GM18907 (cell line): ENCODE results near the gene NPBWR2.
"Not testable (repeated sequence)": the region's sequence is repeated elsewhere in the genome, so short reads cannot be mapped to it uniquely, and the experiment has no call there.

Experiments used
- ATAC-seq: cut with Tn5 transposase; IDR thresholded peaks from one replicate; pipeline ENCODE4 v1.9.1; 2021; ENCODE audit warnings: mild to moderate bottlenecking, moderate library complexity; ENCODE audit not compliant: unreplicated experiment

Gene NPBWR2

DNA sequence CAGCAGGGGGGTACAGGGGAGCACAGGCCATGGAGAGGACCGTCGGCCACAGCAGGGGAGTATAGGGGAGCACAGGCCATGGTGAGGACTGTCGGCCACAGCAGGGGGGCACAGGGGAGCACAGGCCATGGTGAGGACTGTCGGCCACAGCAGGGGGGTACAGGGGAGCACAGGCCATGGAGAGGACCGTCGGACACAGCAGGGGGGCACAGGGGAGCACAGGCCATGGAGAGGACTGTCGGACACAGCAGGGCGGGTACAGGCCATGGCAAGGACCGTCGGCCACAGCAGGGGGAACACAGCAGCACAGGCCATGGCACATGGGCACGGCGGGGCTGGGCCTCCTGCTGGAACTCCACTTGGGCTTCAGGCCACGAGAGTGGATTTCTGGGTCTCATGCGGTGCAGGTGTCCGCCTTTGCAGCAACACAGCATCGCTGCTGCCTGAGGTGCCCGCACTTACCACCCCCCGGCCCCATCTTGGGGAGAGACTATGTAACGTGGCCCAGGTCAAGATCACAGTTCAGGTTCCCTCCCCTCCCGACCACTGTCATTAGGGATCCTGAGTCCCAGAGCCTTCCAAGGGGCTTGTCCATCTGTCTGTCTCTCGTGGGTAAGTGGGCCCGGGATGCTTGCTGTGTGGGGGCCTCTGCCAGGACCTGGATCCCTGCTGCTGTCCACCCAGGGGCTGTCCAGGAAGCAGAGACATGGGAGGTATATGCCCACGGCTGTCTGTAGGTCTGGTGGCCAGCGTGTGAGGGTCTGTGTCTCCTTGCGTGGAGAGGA is 2.5 kb downstream of the NPBWR2 start:
- ATAC-seq: no peak

DNA sequence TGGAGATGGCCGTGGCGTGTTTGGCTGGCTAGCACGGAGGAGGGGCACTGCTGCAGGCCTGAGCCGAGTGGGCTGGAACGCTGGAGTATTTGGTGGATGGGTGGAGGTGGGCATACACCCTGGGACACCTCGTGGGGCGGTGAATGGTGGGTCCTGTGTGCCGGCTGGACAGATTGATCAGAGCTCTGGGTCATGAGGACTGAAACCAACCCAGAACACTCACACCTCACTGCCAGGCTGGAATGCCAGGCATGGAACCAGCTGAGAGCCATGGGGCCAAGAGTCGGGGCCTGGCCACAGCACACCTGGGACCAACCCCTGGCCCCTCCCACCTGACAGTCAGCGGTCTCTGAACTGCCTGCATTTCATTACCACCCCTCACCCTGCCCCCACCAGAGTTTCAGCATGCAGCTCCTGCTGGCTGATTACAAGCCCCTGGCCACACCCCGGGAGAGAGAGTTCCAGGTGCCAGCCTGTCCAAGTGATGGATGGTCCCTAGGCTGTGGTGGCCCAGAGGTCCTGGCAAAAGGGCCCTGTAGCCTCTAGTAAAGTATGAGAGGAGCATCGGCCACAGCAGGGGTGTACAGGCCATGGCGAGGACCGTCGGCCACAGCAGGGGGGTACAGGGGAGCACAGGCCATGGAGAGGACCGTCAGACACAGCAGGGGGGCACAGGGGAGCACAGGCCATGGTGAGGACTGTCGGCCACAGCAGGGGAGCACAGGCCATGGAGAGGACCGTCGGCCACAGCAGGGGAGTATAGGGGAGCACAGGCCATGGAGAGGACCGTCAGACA is 3.3 kb downstream of the NPBWR2 start:
- no peak for ATAC-seq

DNA sequence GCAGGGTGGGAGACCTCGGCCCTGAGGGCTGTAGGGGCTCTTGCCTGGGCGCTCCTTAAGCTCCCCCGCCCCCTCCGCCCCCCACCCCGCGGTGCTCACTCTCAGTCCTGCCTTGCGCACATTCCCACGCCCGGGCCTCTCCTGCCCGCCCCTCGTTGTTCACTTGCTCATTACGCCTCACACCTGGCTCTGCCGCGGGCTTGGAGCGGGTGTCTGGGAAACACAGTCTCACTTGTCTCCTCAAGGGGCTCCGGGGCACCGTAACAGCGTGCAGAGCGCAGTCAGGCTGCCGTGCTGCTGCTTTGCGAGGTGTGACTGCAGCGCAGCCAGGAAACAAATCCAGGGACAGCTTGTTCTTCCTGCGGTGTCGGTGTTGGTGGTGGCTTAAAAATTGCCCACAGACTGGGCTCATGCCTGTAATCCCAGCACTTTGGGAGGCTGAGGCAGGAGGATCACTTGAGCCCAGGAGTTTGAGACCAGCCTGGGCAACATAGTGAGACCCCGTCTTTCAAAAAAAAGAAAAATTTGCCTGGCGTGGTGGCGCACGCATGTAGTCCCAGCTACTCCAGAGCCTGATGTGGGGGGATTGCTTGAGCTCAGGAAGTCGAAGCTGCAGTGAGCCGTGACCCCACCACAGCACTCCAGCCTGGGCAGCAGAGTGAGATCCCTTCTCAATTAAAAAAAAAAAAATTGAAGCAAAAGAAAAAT is 4.6 kb downstream of the NPBWR2 start:
- ATAC-seq: no peak

DNA sequence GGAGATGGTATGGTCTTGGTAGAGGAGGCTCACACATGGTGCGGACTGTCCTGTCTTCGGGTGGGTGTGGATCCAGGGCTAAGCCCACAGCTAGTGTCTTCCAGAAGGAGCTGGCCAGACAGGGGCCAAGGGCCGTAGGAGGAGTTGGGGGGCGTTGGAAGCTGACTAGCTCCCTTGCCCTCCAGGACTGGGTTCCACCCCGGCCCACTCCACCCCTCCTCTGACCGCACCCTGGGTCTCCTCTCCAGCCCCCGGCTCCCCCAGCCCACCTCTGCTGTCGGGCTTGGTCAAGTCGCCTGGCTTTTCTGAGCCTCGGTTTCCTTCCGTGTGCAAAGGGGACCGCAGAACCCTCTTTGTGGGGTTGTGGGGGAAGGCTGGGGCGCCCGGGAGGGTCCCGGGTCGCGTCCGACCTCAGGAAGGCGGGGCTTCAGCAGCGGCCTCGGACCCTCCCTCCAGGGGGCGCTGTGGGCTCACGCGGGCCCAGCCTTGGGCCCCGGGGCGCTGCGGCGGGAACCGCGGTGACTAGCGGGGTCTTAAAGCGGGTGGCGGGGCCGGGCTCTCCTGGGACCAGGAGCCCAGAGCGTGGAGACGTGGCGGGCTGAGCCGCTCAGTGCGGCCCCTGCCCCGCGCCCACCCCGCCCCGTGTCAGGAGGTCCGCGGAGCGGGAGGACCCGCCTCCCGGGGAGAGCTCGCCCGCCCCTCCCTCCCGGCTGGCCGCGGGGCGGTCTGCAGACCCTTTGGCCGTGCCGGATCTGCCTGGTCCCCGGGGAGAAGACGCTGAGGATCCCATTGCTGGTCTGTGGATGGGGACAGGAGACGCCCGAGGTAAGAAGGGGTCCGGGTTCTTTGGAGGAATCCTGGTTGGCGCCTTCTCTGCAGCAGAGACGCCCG is 5.4 kb downstream of the NPBWR2 start:
- ATAC-seq: no peak

DNA sequence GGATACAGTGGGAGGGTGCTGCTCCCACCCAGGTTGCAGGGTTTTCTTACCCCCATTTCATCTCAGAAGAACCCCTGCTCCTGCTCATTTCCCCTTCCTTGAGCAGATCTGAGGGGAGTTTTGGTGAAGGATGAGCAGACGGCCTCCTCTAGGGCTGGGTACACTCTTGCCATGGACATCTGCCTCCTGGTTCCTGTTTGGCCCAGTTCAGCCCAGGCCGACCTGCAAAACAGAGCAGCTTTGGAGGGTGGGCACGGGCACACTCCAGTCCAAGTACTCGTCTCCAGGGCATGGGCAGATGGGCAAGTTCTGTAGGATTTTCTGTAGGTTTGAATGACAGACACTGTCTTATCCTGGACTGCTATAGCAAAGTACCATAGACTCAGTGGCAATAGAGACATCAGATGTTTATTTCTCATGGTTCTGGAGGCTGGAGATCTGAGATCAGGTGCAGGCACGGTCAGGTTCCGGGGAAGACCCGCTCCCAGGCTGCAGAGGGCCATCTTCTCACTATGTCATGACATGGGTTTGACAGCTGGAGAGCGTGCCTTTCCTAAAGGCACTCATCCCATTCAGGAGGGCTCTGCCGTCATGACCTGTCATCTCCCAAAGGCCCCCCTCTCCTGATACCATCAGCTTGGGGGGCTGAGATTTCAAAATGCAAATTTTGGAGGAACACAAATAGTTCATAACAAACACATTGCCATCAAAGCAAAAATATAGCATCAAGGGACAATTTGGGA is 6.2 kb downstream of the NPBWR2 start:
- no peak for ATAC-seq

DNA sequence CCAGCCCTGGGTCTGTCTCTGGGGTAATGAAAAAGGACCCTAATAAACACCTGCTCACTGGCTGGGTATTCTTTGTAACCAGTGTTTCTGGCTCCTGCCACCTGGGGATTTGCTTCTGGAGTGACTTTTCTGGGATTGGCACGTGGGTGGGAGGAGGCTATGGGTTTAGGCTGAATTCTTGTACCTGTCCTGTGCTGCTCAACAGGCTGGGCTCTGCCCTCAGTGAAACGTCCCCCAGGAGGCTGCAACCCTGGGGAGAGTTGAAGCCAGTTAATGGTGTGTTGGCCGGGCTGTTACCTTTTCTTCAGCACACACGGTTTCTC is 6.8 kb downstream of the NPBWR2 start:
- ATAC-seq: no peak

DNA sequence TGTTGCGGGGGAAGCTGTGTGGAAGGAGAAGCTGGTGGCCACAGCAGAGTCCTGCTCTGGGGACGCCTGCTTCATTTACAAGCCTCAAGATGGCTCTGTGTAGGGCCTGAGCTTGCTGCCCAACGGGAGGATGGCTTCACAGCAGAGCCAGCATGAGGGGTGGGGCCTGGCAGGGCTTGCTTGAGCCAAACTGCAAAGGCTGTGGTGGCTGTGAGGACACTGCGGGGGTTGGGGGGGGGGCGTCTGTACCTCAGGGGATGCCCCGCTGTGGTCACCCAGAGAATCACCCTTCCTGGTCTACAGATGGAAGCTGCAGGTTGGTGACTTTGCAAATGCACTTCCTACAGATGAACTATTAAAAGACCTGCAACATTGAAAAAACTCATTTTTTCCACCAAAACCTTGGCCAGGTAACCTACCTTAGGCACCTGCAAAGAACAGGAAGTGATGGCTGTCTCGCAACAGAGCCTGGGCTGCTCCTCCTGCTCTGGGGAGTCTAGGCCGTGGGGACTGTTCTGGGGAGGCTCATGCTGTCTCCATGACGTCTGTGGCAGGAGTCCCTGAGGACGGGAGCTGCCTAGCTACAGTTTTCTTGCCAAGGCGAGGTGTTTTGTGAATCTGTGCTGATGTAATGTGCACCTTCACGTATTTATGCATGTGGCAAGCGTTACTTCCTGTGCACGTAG is 7.3 kb downstream of the NPBWR2 start:
- no peak for ATAC-seq

DNA sequence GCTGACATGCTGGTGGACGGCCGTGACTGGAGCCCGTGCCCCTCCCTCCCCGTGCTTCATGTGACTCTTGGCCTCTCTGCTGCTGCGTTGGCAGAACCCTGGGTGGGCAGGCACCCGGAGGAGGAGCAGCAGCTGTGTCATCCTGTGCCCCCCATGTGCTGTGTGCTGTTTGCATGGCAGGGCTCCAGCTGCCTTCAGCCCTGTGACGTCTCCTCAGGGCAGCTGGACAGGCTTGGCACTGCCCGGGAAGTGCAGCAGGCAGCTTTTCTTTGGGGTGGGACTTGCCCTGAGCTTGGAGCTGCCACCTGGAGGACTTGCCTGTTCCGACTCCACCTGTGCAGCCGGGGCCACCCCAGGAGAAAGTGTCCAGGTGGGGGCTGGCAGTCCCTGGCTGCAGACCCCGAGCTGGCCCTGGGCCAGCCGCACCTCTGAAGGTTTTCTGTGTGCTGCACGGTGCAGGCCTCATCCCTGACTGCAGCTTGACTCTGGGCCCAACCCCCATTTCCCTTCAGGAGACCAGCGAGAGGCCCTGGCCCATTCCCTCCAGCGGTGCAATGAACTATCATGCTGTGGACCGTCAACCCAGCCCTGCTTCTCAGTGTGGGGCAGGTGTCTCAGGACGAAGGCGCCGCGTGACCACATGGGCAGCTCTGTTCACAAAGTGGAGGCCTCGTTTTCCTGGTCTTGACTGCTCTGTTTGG is 8.1 kb downstream of the NPBWR2 start:
- no peak for ATAC-seq

DNA sequence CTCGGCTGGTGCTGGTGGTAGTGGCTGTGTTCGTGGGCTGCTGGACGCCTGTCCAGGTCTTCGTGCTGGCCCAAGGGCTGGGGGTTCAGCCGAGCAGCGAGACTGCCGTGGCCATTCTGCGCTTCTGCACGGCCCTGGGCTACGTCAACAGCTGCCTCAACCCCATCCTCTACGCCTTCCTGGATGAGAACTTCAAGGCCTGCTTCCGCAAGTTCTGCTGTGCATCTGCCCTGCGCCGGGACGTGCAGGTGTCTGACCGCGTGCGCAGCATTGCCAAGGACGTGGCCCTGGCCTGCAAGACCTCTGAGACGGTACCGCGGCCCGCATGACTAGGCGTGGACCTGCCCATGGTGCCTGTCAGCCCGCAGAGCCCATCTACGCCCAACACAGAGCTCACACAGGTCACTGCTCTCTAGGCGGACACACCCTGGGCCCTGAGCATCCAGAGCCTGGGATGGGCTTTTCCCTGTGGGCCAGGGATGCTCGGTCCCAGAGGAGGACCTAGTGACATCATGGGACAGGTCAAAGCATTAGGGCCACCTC is 8.8 kb downstream of the NPBWR2 start:
- ATAC-seq: no peak

DNA sequence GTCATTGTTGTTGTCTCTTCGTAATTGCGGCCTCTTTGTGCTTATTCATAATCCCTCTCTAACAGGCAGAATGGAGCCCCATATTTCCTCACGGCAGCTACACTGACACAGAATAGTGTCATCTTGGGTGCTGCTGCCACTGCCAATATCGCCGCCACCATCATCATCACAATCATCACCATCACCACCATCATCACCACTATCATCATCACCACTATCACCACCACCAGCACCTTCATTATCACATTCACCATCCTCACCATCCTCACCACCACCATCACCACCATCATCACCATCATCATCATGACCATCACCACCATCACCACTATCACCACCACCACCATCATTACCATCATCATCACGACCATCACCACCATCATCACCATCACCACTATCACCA is 10.8 kb downstream of the NPBWR2 start:
- ATAC-seq: no peak

DNA sequence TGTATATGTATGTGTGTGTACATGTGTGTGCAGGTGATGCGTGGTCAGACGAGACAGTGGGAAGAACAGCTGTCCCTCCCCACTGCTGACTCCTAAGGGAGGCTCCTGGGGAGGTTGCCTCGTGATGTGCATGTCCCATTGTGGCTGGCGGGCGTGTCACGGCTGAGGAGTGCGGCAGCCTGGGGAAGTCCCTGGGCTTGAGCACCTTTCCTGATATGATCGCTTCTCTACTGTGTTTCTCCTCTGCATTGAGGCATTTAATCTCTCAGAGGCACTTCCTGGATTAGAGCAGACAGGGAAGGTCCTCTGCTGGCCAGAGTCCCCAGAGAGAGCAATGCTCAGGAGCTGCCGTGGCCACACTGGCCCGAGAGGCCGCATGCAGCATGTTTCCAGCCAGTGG is 11.4 kb downstream of the NPBWR2 start:
- no peak for ATAC-seq

DNA sequence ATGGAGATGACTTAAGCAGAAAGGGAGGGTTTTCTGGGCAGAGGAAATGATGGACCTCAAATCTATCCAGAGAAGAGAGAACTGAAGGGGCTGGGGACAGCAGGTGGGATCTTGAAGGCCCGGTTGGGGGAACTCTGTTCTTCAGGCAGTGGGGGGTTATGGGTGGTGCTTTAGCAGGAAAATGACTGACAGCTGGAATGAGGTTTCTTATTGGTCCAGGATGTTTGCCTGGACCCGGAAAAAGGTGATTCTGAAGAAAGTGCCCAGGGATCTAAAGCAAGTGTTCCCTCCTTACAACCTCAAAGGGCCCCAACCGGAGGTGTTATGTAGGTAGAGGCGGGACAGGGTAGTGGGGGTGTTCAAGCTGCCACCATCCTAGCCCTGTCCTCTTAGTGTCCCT is 11.9 kb downstream of the NPBWR2 start:
- no peak for ATAC-seq

DNA sequence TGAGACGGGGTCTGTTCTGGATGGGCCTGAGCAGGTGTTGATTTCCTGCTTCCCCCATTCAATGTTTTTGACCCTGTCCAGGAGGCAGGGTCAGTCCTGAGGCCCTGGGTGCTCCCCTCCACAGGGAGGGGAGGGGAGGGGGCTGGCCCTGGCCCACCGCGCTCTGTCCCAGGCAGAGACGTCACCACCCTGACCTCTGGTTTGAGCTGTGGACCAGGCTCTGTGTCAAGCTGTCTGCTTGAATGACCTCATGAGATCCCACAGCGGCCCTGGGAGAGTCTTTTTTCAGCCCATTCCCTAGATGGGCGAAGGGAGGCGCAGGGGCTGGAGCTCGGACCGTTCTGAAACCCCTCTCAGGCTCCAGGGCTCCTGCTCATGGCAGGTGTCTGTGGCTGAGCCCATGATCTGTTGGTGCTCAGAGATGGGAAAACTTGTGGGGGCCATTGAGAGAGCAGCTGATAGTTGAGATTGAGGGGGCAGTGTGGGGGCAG is 14.3 kb downstream of the NPBWR2 start:
- ATAC-seq: no peak

DNA sequence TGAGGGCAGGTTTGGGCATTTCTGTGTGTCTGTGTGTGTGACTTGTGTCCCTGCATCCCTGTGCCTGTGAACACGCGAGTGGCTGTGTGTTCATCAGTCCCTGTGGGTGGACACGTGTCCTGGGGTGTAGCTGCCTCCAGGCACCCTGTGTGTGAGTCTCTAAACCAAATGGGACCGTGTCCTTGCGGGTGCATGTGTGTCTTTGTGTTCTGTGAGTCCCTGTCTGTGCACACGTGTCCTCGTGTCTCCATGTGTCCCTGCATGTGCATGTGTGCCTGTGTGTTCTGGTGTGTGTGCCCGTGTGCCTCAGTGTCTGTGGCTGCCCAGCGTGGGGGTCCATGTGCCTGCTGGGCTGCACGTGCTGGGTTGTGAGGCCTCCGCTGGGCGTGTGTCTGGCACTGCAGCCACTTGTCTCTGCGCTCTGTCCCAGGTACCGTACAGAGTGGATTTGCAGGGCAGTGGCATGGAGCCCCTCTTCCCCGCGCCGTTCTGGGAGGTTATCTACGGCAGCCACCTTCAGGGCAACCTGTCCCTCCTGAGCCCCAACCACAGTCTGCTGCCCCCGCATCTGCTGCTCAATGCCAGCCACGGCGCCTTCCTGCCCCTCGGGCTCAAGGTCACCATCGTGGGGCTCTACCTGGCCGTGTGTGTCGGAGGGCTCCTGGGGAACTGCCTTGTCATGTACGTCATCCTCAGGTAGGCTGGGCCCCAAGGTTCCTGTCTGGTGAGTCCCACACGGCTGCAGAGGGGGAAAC is 14.9 kb downstream of the NPBWR2 start:
- no peak for ATAC-seq

DNA sequence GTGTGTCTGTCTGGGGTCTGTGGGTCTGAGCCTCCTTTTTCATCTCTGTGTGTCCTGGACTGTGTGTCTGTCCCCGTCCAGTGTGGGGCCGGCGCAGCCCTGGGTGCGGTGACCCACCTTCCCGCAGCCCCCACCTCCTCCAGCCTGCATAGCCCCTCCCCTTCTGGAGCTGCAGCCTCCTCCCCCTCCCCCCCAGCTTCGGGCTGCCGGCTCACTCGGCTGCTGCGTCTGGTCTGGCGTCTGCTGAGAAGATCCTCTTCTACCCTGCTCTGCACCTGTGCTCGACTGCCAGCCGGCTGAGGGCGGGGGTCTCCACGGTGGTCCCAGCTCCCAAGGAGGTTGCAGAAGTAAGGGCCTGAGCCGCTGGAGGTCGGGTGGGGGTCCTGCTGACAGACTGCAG is 15.6 kb downstream of the NPBWR2 start:
- ATAC-seq: no peak

DNA sequence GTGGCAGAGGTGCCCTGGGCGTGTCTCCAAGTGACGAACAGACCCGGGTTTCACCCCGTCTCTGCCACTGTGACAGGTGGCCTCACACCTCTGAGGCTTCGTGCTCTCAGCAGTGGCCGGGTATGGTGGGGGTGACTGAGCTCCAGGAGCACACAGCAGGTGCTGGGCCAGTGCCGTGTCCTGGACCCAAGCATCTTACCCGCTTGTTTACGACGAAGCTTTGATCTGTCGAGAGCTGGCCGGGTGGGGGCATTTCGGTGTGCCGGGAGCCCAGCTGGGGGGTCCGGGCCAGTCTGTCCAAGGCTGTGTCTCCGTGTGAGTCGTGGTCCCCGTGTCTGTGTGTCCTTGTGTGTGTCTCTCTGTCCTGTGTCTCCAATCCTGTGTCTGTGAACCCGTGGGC is 16.0 kb downstream of the NPBWR2 start:
- no peak for ATAC-seq

DNA sequence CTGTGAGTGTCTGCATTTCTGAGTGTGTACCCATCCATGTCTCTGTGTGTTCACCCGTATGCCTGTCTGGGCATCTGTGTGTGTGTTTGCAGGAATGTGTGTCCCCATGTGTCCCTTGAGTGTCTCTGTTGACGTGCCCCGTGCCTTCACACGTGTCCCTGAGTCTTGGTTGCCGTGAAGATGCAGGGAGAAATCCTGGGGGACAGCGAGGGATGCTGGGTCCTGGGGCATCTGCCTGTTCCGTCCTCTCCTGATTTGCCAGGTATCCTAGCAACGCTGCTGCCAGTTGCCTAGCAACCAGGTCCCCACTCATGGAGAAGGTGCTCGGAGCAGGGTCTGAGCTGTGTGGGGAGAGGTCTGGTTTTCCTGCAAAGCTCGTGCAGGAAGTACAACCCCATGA is 17.2 kb downstream of the NPBWR2 start:
- ATAC-seq: no peak

DNA sequence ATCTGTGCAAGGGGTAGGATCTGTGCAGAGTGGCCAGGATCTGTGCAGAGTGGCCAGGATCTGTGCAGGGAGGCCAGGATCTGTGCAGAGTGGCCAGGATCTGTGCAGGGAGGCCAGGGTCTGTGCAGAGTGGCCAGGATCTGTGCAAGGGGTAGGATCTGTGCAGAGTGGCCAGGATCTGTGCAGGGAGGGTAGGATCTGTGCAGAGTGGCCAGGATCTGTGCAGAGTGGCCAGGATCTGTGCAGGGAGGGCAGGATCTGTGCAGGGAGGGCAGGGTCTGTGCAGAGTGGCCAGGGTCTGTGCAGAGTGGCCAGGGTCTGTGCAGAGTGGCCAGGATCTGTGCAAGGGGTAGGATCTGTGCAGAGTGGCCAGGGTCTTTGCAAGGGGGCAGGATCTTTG is 18.8 kb downstream of the NPBWR2 start:
- ATAC-seq: not testable (repeated sequence)
